Small intestine (tissue), 16 donors: ENCODE data around the gene CHRNA4. TPM values are rescaled to one million over a fixed set of nuclear protein-coding genes. Genes with fewer than 3 reads are reported as not detected.

Experiments
- DNase-seq, 2 donors: peaks; one replicate each; pipeline versions ENCODE4 v3.0.0 to v3.0.0-alpha.2; 2013
- FAIRE-seq: peaks from 2 replicates; lab custom pipeline; 2012; peaks lifted over from hg19 to GRCh38; lab: Jason Lieb, UNC
- H3K27ac ChIP-seq, 3 donors: one replicate each; pipeline ENCODE4 v1.5.1; 2013; ENCODE audit warnings: low read length in 2 of 3, mild to moderate bottlenecking in 2 of 3, control low read depth in 1 of 3, inconsistent platforms in 1 of 3, low read depth in 1 of 3, moderate library complexity in 1 of 3
- H3K27me3 ChIP-seq, 3 donors: one replicate each; pipeline ENCODE4 v1.6.1; 2013; ENCODE audit warnings: low read length in 3 of 3, inconsistent platforms in 1 of 3; ENCODE audit not compliant: control insufficient read depth in 3 of 3, insufficient read depth in 3 of 3
- H3K36me3 ChIP-seq, 3 donors: one replicate each; pipeline ENCODE4 v1.6.1; 2013; ENCODE audit warnings: low read length in 3 of 3, inconsistent platforms in 1 of 3, low read depth in 1 of 3, mild to moderate bottlenecking in 1 of 3, moderate library complexity in 1 of 3; ENCODE audit not compliant: control insufficient read depth in 3 of 3, insufficient read depth in 2 of 3
- H3K4me1 ChIP-seq, 3 donors: one replicate each; pipeline ENCODE4 v1.6.1; 2013; ENCODE audit warnings: low read length in 2 of 3, inconsistent platforms in 1 of 3, low read depth in 1 of 3, mild to moderate bottlenecking in 1 of 3, moderate library complexity in 1 of 3; ENCODE audit not compliant: control insufficient read depth in 3 of 3, insufficient read depth in 2 of 3
- H3K4me3 ChIP-seq, 3 donors: one replicate each; pipeline ENCODE4 v1.5.1; 2013; ENCODE audit warnings: low read length in 3 of 3, control low read depth in 1 of 3, inconsistent platforms in 1 of 3, low read depth in 1 of 3, mild to moderate bottlenecking in 1 of 3, moderate library complexity in 1 of 3
- H3K9me3 ChIP-seq, 2 donors: one replicate each; pipeline ENCODE4 v1.6.1; 2013; ENCODE audit warnings: low read depth in 1 of 2, low read length in 1 of 2; ENCODE audit not compliant: control insufficient read depth in 2 of 2, insufficient read depth in 1 of 2
- WGBS, 3 donors: extraction: QIAGEN DNeasy Blood & Tissue Kit; methylation state at CpG; one replicate each; pipeline ENCODE4 v1.1.7; 2013; 5-methylcytosine and 5-hydroxymethylcytosine counted together
- long read RNA-seq, 10 donors: transcript quantifications; one replicate each; lab custom pipeline, GENCODE V29; 2026
- polyA plus RNA-seq, 4 donors: library from polyadenylated mRNA; stranded (reverse) in 3 of 4; unstranded in 1 of 4; fragments of 200-250 nt in 3 of 4; fragments of 120-200 nt in 1 of 4; gene quantifications; one replicate each; pipeline versions ENCODE4 v1.2.1 to v1.2.3, GENCODE V29; 2013
- donor health status: healthy with polysubstance abuse.
- donor health status: control.
- donor health status: control.
- donor health status: Bipolar disorder and iron deficiency.
- donor health status: healthy.

CHRNA4 gene
- under 1 TPM in 2 of 4 donors, not detected in 2; 0.01 to 0.87 TPM for polyA plus RNA-seq
- long read RNA-seq, donor 1: 0 reads
- long read RNA-seq, donor 2: 0 reads
- long read RNA-seq, donor 3: 0 reads
- long read RNA-seq, donor 4: 0 reads
- long read RNA-seq, donor 5: 0 reads
- long read RNA-seq, donor 6: 0 reads
- long read RNA-seq, donor 7: 0 reads
- long read RNA-seq, donor 8: 0 reads
- long read RNA-seq, donor 9: 0 reads
- long read RNA-seq, donor 10: 0 reads

DNA sequence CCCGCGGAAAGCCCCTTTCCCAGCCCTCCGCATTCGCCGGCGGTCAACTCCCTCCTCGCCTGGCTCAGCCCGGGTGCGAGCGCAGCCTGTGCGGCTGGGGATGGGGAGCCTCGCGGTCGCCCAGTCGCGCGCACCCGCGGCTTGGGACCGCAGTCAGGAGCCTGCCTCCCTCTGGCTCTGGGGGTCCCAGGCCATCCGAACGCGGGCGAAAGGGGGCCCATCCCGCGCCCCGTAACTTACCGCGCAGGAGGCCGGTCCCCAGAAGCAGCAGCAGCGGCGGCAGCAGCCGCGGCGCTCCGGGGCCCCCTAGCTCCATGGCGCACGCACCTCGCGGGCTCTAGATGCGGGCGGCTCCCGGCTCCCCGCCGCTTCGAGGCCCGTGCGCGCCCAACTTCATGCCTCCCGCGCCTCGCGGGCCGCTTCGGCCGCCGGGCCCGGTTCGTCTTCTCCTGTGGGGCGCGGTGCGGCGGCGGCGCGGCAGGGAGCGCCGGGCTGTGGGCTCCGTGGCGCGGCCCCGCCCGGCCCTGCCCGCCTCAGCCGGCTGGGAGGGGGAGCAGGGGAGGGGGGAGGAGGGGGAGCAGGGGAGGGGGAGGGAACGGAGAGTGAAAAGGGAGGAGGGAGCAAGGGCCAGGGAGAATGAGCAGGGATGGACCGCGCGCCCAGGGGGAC, at the start of gene CHRNA4:
Gene CHRNA4 (minus strand): TSS at position 500 of the 669 bp plus-strand sequence. CDS start 184 bp downstream, at position 316.
- no peaks in the 10 kb centered on the region for H3K36me3 ChIP-seq
- FAIRE-seq (no peak), DNase-seq (no peak)
- H3K27ac ChIP-seq: no peak within 1 kb of the TSS
- no peaks in the 10 kb centered on the region for H3K9me3 ChIP-seq
- H3K4me1 ChIP-seq: no peaks in the 10 kb centered on the region
- 4 to 13% (median 5%) methylated on average over 14 to 77 of the region's 79 CpGs for WGBS, 3 donors
- peaks cover 11 to 31% (median 12%) of the 10 kb centered on the region in 3 donors for H3K27me3 ChIP-seq
- H3K4me3 ChIP-seq: no peak within 1 kb of the TSS

DNA sequence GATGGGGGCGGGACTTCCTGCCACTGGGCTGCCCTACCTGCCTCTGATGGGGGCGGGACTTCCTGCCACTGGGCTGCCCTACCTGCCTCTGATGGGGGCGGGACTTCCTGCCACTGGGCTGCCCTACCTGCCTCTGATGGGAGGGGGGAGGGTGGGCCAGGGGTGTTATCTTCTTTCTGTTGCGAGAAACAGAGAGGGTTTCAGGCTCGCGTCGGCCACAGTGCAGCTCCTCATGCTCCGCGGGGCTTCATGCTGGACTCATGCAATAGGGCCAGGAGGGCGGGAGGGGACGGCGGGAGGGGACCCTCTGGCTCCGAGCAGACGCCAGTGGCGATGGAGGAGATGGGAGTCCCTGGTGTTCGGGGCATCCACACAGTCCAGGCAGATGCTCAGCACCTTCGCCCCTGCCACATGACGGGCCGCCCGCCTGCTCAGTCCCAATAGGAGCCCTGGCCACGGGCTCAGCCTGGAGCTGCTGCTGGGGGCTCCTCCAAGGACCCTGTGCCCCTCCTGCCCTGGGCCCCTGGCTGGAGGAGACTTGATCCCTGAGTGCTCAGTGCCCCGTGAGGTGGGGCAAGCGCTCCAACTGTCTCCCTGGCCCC, 48.8 kb upstream of the CHRNA4 start:
- Histone ChIP-seq H3K36me3 (no peaks in the 10 kb centered on the region), H3K27me3 (no peaks in the 10 kb centered on the region), H3K4me1 (no peaks in the 10 kb centered on the region), H3K4me3 (no peak overlapping the region), H3K27ac (no peak overlapping the region), H3K9me3 (no peaks in the 10 kb centered on the region)
- DNase-seq (no peak), FAIRE-seq (no peak)
- WGBS, 3 donors: 76 to 82% (median 80%) methylated on average over 20 to 21 of the region's 23 CpGs

DNA sequence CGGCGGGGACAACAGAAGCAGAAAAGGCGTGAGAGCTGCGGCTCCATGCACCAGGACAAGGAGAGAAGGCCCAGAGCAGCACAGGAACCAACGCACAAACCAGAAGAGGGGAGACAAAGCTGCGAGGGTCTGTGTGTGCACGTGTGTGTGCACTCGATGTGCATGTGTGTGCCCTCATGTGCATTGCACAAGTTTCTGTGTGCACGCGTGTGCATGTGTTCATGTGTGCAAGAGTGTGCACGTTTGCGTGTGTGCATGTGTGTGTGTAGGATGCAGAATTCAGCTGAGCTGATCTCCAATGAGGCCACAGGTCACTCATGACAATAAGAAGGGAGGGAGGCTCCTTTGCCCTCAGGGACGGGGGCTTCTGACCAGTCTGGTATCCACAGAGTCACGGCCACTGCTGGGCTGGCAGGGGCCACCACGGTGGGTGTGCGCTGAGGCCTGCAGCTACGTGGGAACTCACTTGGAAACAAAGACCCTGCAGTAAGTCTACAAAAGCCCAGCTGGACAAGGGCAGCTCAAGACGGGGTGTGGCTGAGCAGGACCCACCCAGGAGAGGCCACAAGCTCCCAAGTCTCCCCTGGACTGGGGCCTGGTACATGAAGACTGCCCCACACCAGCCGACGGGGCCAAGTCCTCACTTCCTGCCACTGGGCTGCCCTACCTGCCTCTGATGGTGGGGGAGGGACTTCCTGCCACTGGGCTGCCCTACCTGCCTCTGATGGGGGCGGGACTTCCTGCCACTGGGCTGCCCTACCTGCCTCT, 48.1 kb upstream of the CHRNA4 start:
- DNase-seq (peak; percentile 7 to 32), FAIRE-seq (no peak)
- Histone ChIP-seq H3K36me3 (no peaks in the 10 kb centered on the region), H3K27me3 (no peaks in the 10 kb centered on the region), H3K4me1 (no peaks in the 10 kb centered on the region), H3K4me3 (no peak overlapping the region), H3K27ac (no peak overlapping the region), H3K9me3 (no peaks in the 10 kb centered on the region)
- 82 to 89% (median 87%) methylated on average over 20 to 21 of the region's 21 CpGs for WGBS, 3 donors

DNA sequence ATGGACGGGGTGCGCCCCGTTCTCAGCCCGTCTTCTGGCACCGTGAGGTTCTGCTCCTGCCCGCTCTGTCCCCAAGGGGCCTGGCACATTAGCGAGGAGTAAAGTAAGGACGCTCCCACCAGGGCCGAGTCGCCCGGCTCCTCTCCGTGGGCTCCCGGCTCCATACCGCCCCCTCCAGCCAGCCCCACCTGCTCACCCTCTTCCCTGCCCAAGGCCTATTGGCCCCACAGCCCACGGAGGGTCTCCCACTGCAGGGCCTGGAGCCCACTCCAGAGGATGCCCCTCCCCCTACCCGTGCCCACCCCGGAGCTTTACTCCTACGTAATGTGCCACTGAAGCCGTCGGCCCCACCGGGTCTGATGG, 47.5 kb upstream of the CHRNA4 start:
- H3K9me3 ChIP-seq: no peaks in the 10 kb centered on the region
- FAIRE-seq (no peak), DNase-seq (no peak)

DNA sequence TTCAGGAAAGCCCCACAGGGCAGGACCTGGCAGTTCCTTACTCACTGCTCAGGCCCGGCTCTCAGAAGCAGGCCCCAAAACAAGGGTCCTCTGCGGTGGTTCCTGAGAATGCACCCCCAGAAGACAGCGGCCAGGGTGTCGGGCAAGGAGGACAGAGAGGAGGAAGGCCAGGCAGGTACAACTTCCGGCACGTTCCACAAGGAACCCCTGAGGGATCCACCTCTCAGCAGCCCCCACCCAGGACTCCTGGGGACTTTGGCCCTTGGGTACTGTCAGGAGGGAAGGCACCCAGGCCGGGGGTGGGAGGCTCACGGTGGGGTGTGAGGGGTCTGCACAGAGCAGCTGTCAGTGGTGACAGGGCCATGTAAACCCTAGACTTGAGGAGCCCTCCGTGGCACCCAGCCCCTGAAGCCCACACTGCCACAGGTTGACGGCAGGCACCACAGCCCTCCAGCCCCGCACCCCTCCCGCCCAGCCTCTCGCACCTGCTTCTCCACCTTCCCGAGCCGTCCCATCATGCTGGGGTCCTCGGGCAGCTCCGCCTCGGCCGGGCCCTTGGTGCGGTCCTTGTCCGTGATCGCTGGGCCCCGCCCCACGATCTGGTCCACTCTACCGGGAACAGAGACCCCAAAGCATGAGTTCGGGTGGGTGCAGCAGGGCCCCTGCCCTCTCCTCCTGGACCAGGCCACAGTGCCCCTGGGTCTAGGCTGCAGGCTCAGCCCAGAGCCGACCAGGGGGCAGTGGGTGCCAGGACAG, 47.0 kb upstream of the CHRNA4 start:
- no peak for FAIRE-seq
- 80 to 89% (median 81%) methylated on average over 27 of the region's 27 CpGs for WGBS, 3 donors
- Histone ChIP-seq H3K36me3 (no peaks in the 10 kb centered on the region), H3K27ac (no peak overlapping the region), H3K4me3 (no peak overlapping the region), H3K27me3 (no peaks in the 10 kb centered on the region), H3K9me3 (no peaks in the 10 kb centered on the region), H3K4me1 (peaks cover 0 to 3% (median 0%) of the 10 kb centered on the region in 3 donors)
- no peak for DNase-seq

More for the DNA sequence above, 47.5 kb upstream of the CHRNA4 start:
- Histone ChIP-seq H3K27ac (no peak overlapping the region), H3K27me3 (no peaks in the 10 kb centered on the region), H3K4me1 (peaks cover 0 to 3% (median 0%) of the 10 kb centered on the region in 3 donors), H3K36me3 (no peaks in the 10 kb centered on the region), H3K4me3 (no peak overlapping the region)
- 90 to 94% (median 93%) methylated on average over 21 of the region's 21 CpGs for WGBS, 3 donors

DNA sequence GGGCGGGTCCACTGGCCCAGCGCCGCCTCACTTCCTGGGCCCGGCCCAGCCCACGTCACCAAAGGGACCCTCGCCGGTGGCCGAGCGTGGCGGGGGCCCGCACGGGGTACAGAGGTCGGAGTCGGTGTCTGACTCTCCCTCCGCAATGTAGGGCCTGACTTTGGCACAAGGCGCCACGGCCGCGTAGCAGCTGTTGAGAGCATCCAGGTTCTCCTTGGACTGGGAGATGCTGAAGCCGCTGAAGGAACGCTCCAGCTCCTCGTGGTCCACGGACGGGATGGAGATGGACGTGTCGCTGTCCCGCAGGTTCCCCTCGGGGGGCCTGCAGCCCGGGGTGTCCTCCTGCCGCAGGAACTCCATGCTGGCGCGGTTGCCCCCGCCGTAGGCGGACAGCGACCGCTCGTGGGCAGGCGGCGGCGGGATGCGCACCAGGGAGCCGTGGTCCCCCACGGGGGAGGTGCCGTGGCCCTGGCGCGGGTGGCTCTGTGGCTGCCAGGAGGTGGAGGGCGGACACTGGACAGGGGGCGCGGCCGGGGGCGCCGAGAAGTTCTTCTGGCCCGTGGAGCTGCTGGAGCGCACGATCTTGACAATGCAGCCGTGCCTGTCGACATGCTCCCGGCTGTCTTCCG, 45.6 kb upstream of the CHRNA4 start:
- Histone ChIP-seq H3K27ac (no peak overlapping the region), H3K9me3 (no peaks in the 10 kb centered on the region), H3K27me3 (no peaks in the 10 kb centered on the region), H3K4me1 (peaks cover 0 to 3% (median 0%) of the 10 kb centered on the region in 3 donors), H3K36me3 (no peaks in the 10 kb centered on the region), H3K4me3 (no peak overlapping the region)
- WGBS, 3 donors: 91 to 94% (median 91%) methylated on average over 48 to 60 of the region's 60 CpGs
- no peak for DNase-seq
- no peak for FAIRE-seq

DNA sequence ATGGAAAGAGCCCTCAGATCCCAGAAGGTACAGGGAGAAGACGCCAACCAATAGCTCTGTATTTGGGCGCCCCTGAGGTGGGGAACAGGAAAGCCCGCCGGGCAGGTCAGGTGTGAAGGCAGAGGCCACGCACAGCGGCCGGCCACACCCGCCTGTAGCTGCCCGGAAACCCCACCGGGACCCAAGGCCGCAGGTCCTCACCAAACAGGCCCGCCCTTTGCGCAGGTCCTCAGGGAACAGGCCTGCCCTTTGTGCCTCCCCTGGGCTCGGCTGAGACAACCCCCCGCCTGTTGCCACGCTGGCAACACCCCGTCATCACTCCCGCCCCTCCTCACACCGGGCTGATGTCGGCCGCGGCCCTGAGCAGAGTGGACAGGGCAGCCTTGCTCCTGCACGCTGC, 44.9 kb upstream of the CHRNA4 start:
- Histone ChIP-seq H3K27me3 (no peaks in the 10 kb centered on the region), H3K9me3 (no peaks in the 10 kb centered on the region), H3K27ac (no peak overlapping the region), H3K4me1 (peaks cover 0 to 3% (median 0%) of the 10 kb centered on the region in 3 donors), H3K36me3 (no peaks in the 10 kb centered on the region), H3K4me3 (no peak overlapping the region)
- no peak for FAIRE-seq
- WGBS, 3 donors: 64 to 78% (median 69%) methylated on average over 22 to 23 of the region's 23 CpGs
- peak in 1 of 2 donors; percentile 20 for DNase-seq
